Amygdala (tissue), 56 donors: Measurements from ENCODE around the gene SYNJ1.
"Not testable (repeated sequence)": the region's sequence is repeated elsewhere in the genome, so short reads cannot be mapped to it uniquely, and the experiment has no call there.

Experiments
- DNase-seq, 56 donors: peaks; one replicate each; lab custom pipeline; 2025; lab: John Stamatoyannopoulos, UW

The SYNJ1 gene

GRCh38 chr21:32741336-32741735 lies 13.5 kb upstream of the SYNJ1 start:
- DNase-seq = no peak

- no peak for DNase-seq
These were observed 12.1 kb upstream of the SYNJ1 start for GRCh38 chr21:32739946-32740345.

- DNase-seq = not testable (repeated sequence)
These were observed 8.3 kb upstream of the SYNJ1 start for GRCh38 chr21:32736083-32736482.

DNA sequence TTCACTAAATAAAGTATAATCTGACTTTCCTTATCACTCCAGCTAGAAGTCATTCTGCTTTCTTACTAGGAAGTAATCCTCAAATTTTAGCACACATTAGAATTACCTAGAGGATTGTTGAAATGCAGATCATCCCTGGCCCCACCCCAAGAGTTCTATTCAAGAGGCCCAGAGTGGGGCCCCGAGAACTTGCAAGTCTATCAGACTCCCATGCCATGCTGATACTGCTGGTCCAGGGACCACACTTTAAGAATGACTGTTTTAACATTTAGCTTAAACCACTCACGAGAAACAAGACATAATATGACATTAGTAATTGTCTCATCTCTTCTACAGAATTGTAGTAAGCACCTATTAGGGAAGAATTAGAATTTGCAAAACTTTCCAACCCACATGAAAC lies 7.7 kb upstream of the SYNJ1 start:
- DNase-seq = no peak

- DNase-seq = no peak
These were observed 6.3 kb upstream of the SYNJ1 start for GRCh38 chr21:32733990-32734613.

GRCh38 chr21:32733356-32733755 lies 5.5 kb upstream of the SYNJ1 start:
- DNase-seq = no peak

DNA sequence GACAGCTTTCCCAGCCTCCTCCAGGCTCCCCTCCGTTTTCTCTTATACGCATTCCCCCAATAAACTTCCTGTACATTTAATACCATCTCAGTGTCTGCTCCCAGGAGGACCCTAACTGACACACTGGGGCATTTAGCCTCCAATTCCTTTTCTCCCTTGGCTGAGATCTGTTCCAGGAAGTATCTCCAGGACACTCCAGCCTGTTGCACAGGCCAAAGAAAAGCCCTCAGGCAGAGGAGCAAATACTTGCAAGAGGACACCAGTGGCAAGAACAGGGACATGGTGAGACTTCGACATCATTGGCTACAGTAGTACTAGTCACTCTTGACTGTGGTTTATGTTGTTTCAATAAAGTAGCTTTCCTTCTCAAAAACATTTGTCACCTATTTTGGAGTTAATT lies 4.7 kb upstream of the SYNJ1 start:
- DNase-seq = no peak

DNA sequence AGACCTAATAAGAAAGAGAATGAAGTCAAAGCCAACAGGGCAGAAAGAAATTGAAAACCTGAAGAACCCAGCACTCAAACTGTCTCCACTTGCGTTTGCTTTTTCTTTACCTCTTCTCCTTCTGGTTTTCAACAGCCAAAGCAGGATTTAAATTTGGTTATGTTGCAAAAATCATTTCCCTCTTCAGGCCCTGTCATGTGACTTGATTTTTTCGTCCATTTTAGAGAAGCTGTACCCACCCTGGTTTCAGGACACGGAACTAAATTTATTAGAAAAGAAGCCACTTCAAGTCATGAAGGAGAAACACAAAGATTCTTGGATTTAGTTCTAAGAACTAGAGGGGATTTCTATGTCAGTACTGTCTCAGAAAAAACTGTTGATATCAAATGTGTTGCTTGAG lies 1.0 kb upstream of the SYNJ1 start:
- DNase-seq = no peak

DNA sequence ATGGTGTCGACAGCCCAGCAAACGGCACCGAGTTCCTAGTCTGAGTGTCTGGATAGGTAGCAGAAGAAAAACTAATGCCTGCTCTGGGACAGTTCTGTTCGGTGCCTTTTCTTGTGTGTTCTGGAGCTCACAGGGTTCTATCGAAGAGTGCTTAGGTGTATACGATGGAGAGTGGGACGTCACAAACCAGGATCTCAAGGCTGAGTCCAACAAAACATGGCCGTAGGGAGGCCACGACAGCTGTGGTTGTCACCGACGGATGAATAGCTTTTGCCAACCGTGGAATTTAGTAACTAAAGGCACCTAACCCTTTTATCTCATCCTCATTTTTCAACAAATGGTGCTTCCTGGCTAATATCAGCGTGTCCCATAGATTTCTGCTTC lies 635 bp upstream of the SYNJ1 start:
- peak in 5 of 56 donors; percentile 10 to 66 (median 54) for DNase-seq

DNA sequence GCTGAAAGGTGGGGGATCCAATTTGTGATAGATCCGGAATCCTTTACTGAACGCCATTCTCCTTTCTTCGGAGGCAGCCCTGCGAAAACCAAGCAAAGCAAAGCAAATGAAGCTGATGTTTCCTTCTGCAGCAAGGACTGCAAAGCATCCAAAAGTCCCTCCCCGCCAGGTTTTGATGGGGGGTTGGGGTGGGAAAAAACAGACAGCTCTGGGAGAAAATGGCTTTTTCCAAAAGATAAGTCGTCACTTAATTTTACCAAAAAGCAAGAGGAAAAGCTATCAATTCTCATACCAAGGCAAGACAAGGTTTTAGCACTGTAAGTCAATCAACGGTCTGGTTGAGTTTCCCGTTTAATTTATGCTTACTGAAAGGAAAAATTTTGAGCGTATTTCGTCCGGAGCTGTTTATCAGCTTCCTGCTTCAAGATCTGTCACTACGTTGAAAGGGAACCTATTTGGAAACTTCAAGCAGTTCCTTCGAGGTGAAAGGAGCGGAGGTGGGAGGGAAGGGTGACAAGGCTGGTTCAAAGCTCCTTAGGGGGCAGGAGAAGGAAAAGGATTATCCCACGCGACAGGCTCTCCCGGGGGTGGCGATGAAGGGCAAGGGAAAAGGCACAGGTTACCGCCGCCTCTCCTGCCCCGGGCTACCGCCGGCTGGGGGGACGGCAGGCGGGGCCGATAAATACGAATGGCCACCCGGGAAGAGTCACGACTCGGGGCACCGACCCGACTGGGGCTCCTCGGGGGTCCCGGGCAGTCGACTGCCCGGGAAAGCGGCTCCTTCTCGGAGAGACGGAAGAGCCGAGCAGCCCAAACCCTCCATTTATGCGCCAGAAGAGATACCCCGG lies 750 bp downstream of the SYNJ1 start:
- peak in 30 of 56 donors; percentile 2 to 63 (median 38) for DNase-seq

DNA sequence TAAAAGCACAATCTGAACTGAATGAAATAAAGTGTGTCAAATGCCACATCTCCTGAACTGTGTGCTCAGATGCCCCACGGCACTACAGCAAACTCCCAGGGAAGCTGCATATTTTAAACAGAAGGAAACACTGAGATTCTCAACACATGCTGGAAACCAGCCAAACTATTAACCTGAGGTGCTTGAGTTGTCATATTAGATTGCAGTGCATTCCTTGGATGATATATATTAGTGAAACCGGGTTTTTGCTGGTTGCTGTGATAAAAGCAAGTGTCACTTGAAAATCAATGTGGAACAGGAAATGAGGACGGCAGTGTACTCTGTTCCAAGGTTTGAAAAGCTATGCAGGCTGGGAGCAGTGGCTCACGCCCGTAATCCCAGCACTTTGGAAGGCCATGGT lies 8.7 kb downstream of the SYNJ1 start:
- DNase-seq = no peak

GRCh38 chr21:32717851-32718316 lies 9.9 kb downstream of the SYNJ1 start:
- no peak for DNase-seq

- DNase-seq = no peak
These were observed 11.3 kb downstream of the SYNJ1 start for GRCh38 chr21:32716486-32716885.

- no peak for DNase-seq
These were observed 14.1 kb downstream of the SYNJ1 start for GRCh38 chr21:32713726-32714125.

DNA sequence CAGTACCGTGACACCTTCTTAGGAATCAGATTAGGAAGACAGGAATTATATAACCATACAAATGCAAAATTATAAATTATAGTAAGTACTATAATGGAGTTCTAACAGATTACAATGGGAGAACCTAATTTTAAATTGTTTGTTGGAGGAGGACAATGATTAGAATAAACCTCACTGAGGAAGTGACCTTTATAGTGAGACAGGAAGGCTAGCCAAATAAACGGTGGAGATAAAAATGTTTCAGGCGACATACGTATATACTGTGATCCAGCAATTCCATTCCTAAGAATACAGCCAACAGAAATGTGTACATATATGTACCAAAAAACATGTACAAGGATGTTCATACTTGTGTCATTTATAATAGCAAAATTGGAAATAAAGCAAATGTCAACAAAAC lies 15.2 kb downstream of the SYNJ1 start:
- DNase-seq = no peak

DNA sequence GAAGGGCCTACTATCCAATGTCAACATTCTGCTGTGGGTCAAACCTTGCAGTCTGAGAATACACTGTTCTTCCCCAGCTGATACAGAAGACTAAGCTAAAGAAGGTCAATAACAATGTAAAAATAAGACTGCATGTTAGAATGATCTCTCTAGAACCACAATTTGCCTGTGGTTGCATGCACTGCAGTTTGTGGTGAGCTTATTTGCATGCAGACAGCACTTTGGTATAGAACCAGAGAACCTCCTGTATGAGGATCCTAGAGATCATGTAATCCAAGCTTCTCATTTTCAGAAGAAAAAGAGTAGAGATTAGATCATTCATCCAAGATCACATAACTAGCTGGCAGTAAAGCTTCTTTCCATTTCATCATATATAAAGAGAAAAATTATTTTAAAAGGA lies 15.8 kb downstream of the SYNJ1 start:
- no peak for DNase-seq

- no peak for DNase-seq
These were observed 16.8 kb downstream of the SYNJ1 start for GRCh38 chr21:32710987-32711386.

GRCh38 chr21:32710069-32710784 lies 17.6 kb downstream of the SYNJ1 start:
- no peak for DNase-seq

DNA sequence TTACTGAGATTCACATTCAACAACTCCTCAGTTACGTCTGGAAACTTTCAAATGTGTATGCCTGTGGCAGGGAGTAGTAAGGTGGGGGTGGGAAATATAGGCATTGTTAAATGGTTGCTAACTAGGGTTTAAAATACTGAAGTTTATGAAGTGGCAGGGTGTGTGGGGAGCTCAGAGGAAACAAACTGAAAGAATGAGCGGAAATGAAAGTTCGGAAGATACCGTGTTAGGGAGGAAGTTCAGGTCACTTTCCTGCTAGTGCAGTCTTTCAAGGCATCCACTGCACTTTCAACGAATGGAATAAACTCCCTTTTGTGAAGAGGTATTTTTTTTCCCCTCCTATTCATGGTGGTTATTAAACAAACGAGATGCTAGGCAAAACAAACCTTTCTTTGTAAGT lies 19.7 kb downstream of the SYNJ1 start:
- DNase-seq = no peak

DNA sequence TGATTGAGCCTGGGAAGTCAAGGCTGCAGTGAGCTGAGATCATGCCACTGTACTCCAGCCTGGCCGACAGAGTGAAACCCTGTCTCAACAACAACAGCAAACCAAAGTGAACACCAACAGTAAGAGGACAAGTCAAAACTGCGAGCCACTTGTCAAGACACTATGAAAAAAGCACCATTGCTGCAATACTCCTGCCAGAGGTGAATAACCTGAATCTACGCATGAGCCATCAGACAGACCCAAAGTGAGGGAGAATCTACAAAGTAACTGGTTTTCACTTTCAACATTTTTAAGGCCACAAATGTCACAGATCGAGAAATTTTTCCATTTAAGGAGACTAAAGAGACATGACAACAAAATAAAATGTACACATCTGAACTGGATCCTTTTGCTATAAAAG lies 21.9 kb downstream of the SYNJ1 start:
- no peak for DNase-seq

GRCh38 chr21:32705139-32705538 lies 22.7 kb downstream of the SYNJ1 start:
- DNase-seq = no peak
